Activated CD4-positive, alpha-beta T cell treated with anti-CD3 and anti-CD28 coated beads for 36 hours (primary cell): Measurements from ENCODE around the gene CORT. TPM values are rescaled to one million over a fixed set of nuclear protein-coding genes. Genes with fewer than 3 reads are reported as not detected.
A peak's percentile ranks its signal among the peaks of the same experiment; 100 is the strongest.
"Not testable (repeated sequence)": the region's sequence is repeated elsewhere in the genome, so short reads cannot be mapped to it uniquely, and the experiment has no call there.

Experiments
- ATAC-seq: fragments of 200-7000 bp; cut with Tn5 transposase; one replicate; pipeline ENCODE4 v1.10.0; 2021; ENCODE audit warnings: mild to moderate bottlenecking, moderate library complexity
- CTCF ChIA-PET: fragments of 350-600 bp; sonication (Branson Sonifier 250); formaldehyde crosslinking; loops from one replicate; lab custom pipeline; 2021; ENCODE audit warnings: antibody characterized with exemption; lab: Charles Lee
- POLR2A ChIA-PET: fragments of 350-600 bp; sonication (Branson Sonifier 250); formaldehyde crosslinking; loops from one replicate; lab custom pipeline; 2021; ENCODE audit warnings: antibody characterized with exemption, inconsistent platforms; lab: Charles Lee
- DNase-seq: peaks from one replicate; pipeline ENCODE4 v3.0.0-alpha.2; 2020
- H3K27ac Mint-ChIP-seq: one replicate; pipeline ENCODE4 v1.8.0; 2021; ENCODE audit warnings: mixed read lengths
- H3K27me3 Mint-ChIP-seq: one replicate; pipeline ENCODE4 v1.8.0; 2021; ENCODE audit warnings: mixed read lengths
- H3K36me3 Mint-ChIP-seq: one replicate; pipeline ENCODE4 v1.8.0; 2021; ENCODE audit warnings: low read depth, mixed read lengths
- H3K4me1 Mint-ChIP-seq: one replicate; pipeline ENCODE4 v1.8.0; 2021; ENCODE audit warnings: mixed read lengths
- H3K4me3 Mint-ChIP-seq: one replicate; pipeline ENCODE4 v1.8.0; 2021; ENCODE audit warnings: mild to moderate bottlenecking, moderate library complexity, mixed read lengths
- H3K9me3 Mint-ChIP-seq: one replicate; pipeline ENCODE4 v1.8.0; 2021; ENCODE audit warnings: low read depth, mixed read lengths
- intact Hi-C, 2 experiments: fragments of 100-400 bp; cut with DNase I in 1 of 2; cut with micrococcal nuclease in 1 of 2; formaldehyde crosslinking; loops; one replicate each; pipeline versions ENCODE4 v1.14.2 to v1.15.1; 2022 to 2024; cut with DNase I, micrococcal nuclease
- total RNA-seq, 2 experiments: library from RNA; stranded (reverse); gene quantifications; one replicate each; pipeline ENCODE4 v1.2.3, GENCODE V29; 2021

CORT gene
- total RNA-seq, 2 experiments from 2014 or later = 0.16 TPM; not detected in 1

DNA sequence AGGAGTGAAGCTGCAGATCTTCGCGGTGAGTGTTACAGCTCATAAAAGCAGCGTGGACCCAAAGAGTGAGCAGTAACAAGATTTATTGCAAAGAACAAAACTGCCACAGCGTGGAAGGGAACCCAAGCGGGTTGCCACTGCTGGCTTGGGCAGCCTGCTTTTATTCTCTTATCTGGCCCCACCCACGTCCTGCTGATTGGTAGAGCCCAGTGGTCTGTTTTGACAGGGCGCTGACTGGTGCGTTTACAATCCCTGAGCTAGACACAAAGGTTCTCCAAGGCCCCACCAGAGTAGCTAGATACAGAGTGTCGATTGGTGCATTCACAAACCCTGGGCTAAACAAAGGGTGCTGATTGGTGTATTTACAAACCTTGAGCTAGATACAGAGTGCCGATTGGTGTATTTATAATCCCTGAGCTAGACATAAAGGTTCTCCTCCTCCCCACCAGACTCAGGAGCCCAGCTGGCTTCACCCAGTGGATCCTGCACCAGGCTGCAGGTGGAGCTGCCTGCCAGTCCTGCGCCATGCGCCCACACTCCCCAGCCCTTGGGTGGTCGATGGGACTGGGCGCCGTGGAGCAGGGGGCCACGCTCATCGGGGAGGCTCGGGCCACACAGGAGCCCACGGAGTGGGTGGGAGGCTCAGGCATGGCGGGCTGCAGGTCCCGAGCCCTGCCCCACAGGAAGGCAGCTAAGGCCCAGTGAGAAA, 23.9 kb upstream of the CORT start:
- intact Hi-C loops = loop anchor here in 1 of 2 experiments (5.0 kb wide), 1 partner anchor 474 kb away; no protein-coding TSS in a partner anchor
- H3K36me3 Mint-ChIP-seq, POLR2A ChIA-PET, H3K27ac Mint-ChIP-seq, H3K4me3 Mint-ChIP-seq, H3K27me3 Mint-ChIP-seq, DNase-seq, ATAC-seq, H3K9me3 Mint-ChIP-seq: not testable (repeated sequence)
- H3K4me1 Mint-ChIP-seq = peaks cover 11% of the 10 kb centered on the region
- CTCF ChIA-PET = interaction anchor here (0.6 kb wide), 1 partner anchor 67 kb away, joined by 3 read pairs; no protein-coding TSS in a partner anchor

DNA sequence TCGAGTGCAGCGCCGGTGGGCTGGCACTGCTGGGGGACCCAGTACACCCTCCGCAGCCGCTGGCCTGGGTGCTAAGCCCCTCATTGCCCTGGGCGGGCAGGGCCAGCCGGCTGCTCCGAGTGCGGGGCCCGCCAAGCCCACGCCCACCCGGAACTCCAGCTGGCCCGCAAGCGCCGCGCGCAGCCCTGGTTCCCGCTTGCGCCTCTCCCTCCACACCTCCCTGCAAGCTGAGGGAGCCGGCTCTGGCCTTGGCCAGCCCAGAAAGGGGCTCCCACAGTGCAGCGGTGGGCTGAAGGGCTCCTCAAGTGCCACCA, 23.3 kb upstream of the CORT start:
- H3K36me3 Mint-ChIP-seq, DNase-seq, ATAC-seq, H3K4me3 Mint-ChIP-seq, CTCF ChIA-PET, H3K9me3 Mint-ChIP-seq, H3K27me3 Mint-ChIP-seq, H3K27ac Mint-ChIP-seq, POLR2A ChIA-PET: not testable (repeated sequence)
- intact Hi-C loops = loop anchor here in 1 of 2 experiments (5.0 kb wide), 1 partner anchor 474 kb away; no protein-coding TSS in a partner anchor
- H3K4me1 Mint-ChIP-seq = peaks cover 16% of the 10 kb centered on the region

DNA sequence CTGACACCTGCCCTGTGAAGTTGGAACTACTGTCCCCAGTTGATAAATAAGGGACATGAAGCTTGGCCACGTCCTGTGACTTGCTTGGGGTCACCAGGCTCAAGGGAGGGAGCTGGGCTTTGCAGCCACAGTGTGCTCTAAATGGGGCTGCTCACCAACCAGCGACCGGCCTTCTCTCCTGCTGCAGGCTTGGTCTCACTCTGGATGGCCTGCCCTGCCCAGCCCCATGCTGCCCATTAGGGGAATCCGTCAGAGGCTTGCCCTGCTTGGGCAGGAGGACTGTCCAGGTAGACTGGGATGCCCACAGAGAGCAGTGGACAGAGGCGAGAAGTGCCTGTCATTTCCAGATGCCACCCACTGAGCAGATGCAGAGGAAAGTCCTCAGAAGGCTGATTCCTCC, 20.8 kb upstream of the CORT start:
- Mint-ChIP-seq H3K27ac (no peak overlapping the region), H3K27me3 (no peaks in the 10 kb centered on the region), H3K4me1 (peaks cover 22% of the 10 kb centered on the region), H3K9me3 (no peaks in the 10 kb centered on the region), H3K4me3 (peak overlapping the region; percentile 76), H3K36me3 (no peaks in the 10 kb centered on the region)
- intact Hi-C loops = loop anchor here (1.0 to 5.0 kb wide), 9 partner anchors 30 to 555 kb away; partner anchors contain the start of genes KIF1B (in 1 of the 2) and PGD (in 1 of the 2)
- DNase-seq (no peak), ATAC-seq (no peak)
- ChIA-PET POLR2A (no interaction called here), CTCF (interaction anchor here (0.5 to 3.3 kb wide), 12 partner anchors 15 to 775 kb away, joined by 3 to 36 read pairs (median 6); partner anchors contain the start of genes DFFA and KIF1B)

DNA sequence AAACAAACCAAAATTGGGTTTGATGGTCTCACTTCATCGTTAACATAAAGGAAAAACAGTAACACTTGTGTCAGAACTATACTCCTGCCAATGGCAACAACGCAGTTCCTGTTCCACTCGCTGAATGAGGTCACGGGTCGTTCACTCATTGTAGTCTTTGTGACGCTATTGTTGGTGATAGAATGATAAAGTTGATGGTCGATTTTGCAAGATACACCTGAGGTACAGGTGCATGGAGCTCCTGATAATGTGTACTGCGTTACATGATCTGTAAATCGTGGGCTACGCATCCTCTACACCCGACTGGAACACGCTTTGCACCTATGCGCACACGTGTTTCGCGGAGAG, 20.0 kb upstream of the CORT start:
- no peaks in the 10 kb centered on the region for H3K9me3 Mint-ChIP-seq
- H3K4me1 Mint-ChIP-seq = peaks cover 22% of the 10 kb centered on the region
- peak overlapping the region; percentile 92 for H3K27ac Mint-ChIP-seq
- intact Hi-C loops = loop anchor here (1.0 to 5.0 kb wide), 16 partner anchors 31 to 842 kb away; partner anchors contain the start of genes DFFA (in 2 of the 2), CTNNBIP1 (in 1 of the 2), LZIC (in 1 of the 2) and NMNAT1 (in 1 of the 2)
- ChIA-PET CTCF (interaction anchor here (0.6 to 3.3 kb wide), 15 partner anchors 14 to 607 kb away, joined by 3 to 36 read pairs (median 4); partner anchors contain the start of genes DFFA, KIF1B, LZIC and NMNAT1), POLR2A (interaction anchor here (0.6 to 0.9 kb wide), 2 partner anchors 146 to 1479 kb away, joined by 3 read pairs; no protein-coding TSS in a partner anchor)
- DNase-seq (peak; percentile 74), ATAC-seq (peak; percentile 24)
- H3K36me3 Mint-ChIP-seq = no peaks in the 10 kb centered on the region
- H3K27me3 Mint-ChIP-seq = no peaks in the 10 kb centered on the region
- H3K4me3 Mint-ChIP-seq = peak overlapping the region; percentile 76

DNA sequence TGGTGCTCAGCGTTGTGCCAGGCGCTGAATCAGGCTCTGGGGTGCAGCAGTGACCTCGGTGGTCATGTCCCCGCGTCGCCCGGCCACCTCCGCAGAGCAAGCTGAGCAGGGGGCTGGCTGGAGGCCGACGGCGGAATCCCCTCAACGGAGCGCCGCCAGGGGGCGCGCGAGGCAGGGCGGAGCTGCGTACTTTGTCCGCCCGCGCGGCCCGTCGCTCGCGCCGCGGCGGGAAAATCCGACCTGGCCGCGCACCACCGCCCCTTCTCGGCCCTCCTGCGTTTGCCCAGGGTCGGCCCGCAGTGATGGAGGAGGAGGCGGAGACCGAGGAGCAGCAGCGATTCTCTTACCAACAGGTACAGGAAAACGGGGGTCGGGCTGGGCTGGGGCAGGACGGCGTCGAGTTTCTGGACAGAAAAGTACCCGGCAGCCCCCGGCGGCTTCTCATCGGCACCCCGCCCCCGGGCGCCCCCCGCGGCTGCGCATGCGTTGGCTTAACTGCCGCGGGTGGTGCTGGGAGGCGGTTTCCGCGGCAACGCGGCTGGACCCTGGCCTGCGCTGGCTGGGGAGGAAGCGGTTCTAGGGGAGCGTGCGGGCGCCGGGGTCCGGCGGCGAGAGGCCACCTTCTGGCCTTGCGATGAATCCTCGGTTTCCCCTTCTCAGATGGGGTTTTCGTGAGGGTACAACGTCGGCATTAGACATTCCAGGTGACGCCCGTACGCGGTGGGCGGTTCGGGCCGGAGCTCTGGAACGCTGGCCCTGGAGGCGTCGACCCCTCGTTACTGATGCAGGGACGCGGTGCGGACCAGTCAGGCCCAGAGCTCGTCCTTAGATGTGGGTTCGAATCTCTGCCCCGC, 19.4 kb upstream of the CORT start, which contains the start of gene CENPS:
Gene CENPS (plus strand): TSS at position 218 of the 854 bp plus-strand sequence. CDS start 85 bp downstream, at position 303.
- Mint-ChIP-seq H3K27me3 (no peaks in the 10 kb centered on the region), H3K36me3 (no peaks in the 10 kb centered on the region), H3K4me3 (peak within 1 kb of the TSS; percentile 76), H3K4me1 (peaks cover 22% of the 10 kb centered on the region), H3K9me3 (no peaks in the 10 kb centered on the region), H3K27ac (peak within 1 kb of the TSS; percentile 92)
- DNase-seq (peak; percentile 91), ATAC-seq (peak; percentile 83)
- CTCF ChIA-PET = interaction anchor here (0.6 to 3.3 kb wide), 21 partner anchors 9 to 607 kb away, joined by 3 to 36 read pairs (median 4); partner anchors contain the start of genes DFFA, KIF1B, LZIC and NMNAT1
- POLR2A ChIA-PET = interaction anchor here (0.5 to 0.9 kb wide), 3 partner anchors 13 to 1479 kb away, joined by 3 read pairs; no protein-coding TSS in a partner anchor
- intact Hi-C loops = loop anchor here (1.0 to 2.0 kb wide), 12 partner anchors 32 to 842 kb away; partner anchors contain the start of genes DFFA (in 2 of the 2), CTNNBIP1 (in 1 of the 2), LZIC (in 1 of the 2) and NMNAT1 (in 1 of the 2)

DNA sequence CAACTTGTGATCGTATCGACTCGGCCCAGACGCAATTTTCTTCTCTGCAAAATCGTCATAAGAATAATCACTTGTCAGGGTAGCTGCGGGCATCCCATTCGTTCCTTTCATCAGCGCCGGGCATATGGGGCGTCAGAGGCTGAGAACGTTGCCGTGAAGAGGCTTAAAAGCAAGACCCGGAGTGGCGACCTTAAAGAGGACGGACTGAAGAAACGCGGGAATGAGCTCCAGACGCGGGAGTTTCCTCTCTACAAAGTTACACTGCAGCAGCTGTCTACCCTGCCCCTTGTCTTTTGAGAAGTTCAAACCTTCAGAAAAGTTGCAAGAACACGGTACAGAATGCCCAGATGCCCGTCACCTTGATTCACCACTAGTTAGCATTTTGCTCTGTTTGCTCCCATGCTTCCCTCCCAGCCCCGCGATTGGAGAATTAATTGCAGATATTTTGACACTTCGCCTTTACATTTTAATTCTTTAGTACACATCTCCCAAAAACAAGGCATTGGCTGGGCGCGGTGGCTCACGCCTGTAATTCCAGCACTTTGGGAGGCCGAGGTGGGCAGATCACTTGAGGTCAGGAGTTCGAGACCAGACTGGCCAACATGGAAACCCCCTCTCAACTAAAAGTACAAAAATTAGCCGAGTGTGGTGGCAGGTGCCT, 18.6 kb upstream of the CORT start:
- Mint-ChIP-seq H3K36me3 (no peaks in the 10 kb centered on the region), H3K4me1 (peaks cover 22% of the 10 kb centered on the region), H3K27ac (peak overlapping the region; percentile 84), H3K27me3 (no peaks in the 10 kb centered on the region), H3K9me3 (no peaks in the 10 kb centered on the region), H3K4me3 (peak overlapping the region; percentile 76)
- intact Hi-C loops = loop anchor here (2.0 kb wide), 2 partner anchors 42 to 512 kb away; partner anchors contain the start of gene DFFA (in 1 of the 2)
- ChIA-PET POLR2A (interaction anchor here (0.6 kb wide), 1 partner anchor 226 kb away, joined by 6 read pairs; no protein-coding TSS in a partner anchor), CTCF (interaction anchor here (0.7 to 3.3 kb wide), 12 partner anchors 10 to 488 kb away, joined by 3 to 36 read pairs (median 5); partner anchors contain the start of genes DFFA, KIF1B, LZIC and NMNAT1)
- peak; percentile 35 for DNase-seq
- peak; percentile 6 for ATAC-seq

DNA sequence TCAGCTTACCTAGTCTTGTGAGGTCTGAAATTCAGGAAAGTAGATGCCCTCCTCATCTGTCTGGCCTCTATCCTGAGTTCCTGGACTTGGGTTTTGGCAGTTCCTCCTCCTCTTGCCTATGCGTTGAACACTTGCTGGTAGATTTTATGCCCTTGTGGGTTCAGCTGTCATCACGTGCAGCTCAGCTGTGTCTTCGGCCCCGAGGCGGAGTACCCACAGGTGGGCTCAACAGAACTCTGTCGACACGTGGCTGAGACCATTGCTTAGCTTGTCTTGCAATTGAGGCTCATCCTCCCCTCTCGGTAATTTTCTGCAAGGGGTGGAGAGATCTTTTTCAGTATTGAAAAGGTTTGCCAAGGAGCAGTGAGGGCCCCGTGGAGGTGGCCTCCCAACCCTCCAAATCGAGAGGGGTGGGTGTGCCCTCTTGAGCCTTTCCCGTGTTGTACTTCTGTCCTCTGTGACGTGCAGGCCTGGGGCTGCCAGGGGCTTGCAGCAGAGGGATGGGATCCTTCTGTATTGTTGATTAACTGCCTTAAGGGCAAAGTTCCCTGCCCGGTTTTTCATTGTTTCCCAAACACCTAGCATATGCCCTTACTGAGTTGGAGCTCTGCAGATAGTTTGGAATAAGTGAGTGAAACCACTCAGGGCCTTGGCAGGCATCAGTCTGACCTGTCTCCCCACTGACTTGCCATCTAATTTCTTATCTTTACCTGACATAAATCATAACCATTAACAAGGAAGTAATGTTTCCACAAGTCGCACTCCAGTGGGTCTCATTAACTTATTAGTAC, 16.7 kb upstream of the CORT start:
- ChIA-PET CTCF (no interaction called here), POLR2A (no interaction called here)
- H3K36me3 Mint-ChIP-seq = no peaks in the 10 kb centered on the region
- ATAC-seq = no peak
- H3K27ac Mint-ChIP-seq = no peak overlapping the region
- H3K27me3 Mint-ChIP-seq = no peaks in the 10 kb centered on the region
- no peaks in the 10 kb centered on the region for H3K9me3 Mint-ChIP-seq
- intact Hi-C loops = no loop called here
- DNase-seq = no peak
- no peak overlapping the region for H3K4me3 Mint-ChIP-seq
- H3K4me1 Mint-ChIP-seq = peaks cover 20% of the 10 kb centered on the region

DNA sequence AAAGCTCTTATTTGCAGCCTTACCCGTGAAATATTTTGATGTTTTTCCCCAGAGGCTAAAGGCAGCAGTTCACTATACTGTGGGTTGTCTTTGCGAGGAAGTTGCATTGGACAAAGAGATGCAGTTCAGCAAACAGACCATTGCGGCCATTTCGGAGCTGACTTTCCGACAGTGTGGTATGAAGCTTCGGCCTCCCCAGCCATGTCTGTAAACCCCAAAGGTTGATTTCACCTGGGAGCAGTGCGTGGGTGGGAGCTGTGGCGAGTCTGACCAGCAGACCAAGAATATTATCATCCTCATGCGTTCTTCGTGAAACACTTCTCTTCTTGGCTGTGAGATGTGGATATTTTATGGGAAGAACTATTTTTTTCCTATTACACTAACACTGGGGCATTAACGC, 16.0 kb upstream of the CORT start:
- ChIA-PET POLR2A (no interaction called here), CTCF (no interaction called here)
- DNase-seq (no peak), ATAC-seq (no peak)
- no peak overlapping the region for H3K4me3 Mint-ChIP-seq
- peaks cover 20% of the 10 kb centered on the region for H3K4me1 Mint-ChIP-seq
- no peaks in the 10 kb centered on the region for H3K27me3 Mint-ChIP-seq
- H3K9me3 Mint-ChIP-seq = no peaks in the 10 kb centered on the region
- no peaks in the 10 kb centered on the region for H3K36me3 Mint-ChIP-seq
- H3K27ac Mint-ChIP-seq = no peak overlapping the region
- intact Hi-C loops = no loop called here

DNA sequence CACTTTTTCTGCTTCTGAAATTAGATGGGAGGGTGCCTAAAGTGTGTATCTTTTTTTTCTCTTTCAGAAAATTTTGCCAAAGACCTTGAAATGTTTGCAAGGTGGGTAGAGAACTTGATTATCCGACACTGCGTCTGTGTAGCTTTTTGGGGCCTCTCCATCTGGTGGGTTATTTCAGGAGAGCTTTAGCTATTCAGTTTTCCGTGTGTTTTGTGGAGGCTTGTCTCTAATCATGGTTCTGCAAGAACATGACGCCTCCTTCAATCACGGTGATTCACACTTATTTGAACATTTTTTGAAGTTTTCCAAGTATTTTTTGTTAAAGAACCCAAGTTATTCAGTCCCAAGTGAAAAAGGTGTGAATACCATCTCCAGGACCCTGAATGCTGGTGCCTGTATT, 15.2 kb upstream of the CORT start:
- POLR2A ChIA-PET = interaction anchor here (0.6 kb wide), 1 partner anchor 17 kb away, joined by 3 read pairs; no protein-coding TSS in a partner anchor
- intact Hi-C loops = no loop called here
- CTCF ChIA-PET = no interaction called here

DNA sequence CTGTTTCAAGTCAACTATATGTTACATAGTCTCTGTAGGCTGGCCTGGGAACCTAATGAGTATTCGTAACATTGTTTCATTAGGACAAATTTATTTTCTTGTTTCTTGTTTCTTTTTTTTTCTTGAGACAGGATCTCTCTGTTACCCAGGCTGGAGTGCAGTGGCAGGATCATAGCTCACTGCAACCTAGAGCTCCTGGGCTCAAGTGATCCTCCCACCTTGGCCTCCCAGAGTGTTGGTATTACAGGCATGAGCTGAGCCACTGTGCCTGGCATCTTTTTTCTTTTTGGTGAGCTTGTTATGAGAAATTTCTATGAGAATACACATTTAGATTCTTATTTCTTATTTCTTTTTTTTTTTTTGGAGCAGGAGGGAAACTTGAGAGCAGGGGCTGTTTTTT, 12.8 kb upstream of the CORT start:
- ATAC-seq (no peak), DNase-seq (no peak)
- H3K36me3 Mint-ChIP-seq = no peaks in the 10 kb centered on the region
- H3K27ac Mint-ChIP-seq = no peak overlapping the region
- H3K4me1 Mint-ChIP-seq = peaks cover 4% of the 10 kb centered on the region
- ChIA-PET CTCF (interaction anchor here (0.6 to 1.2 kb wide), 3 partner anchors 13 to 58 kb away, joined by 3 to 4 read pairs (median 3); partner anchors contain the start of gene CORT), POLR2A (interaction anchor here (0.6 kb wide), 1 partner anchor 847 kb away, joined by 4 read pairs; no protein-coding TSS in a partner anchor)
- intact Hi-C loops = no loop called here
- no peaks in the 10 kb centered on the region for H3K27me3 Mint-ChIP-seq
- H3K4me3 Mint-ChIP-seq = no peak overlapping the region
- no peaks in the 10 kb centered on the region for H3K9me3 Mint-ChIP-seq

More for the DNA sequence above, 15.2 kb upstream of the CORT start:
- H3K27me3 Mint-ChIP-seq = no peaks in the 10 kb centered on the region
- H3K27ac Mint-ChIP-seq = no peak overlapping the region
- H3K9me3 Mint-ChIP-seq = no peaks in the 10 kb centered on the region
- no peaks in the 10 kb centered on the region for H3K36me3 Mint-ChIP-seq
- peaks cover 17% of the 10 kb centered on the region for H3K4me1 Mint-ChIP-seq
- H3K4me3 Mint-ChIP-seq = no peak overlapping the region
- ATAC-seq (no peak), DNase-seq (no peak)
